ENCODE results near the gene C11orf68.

DNA sequence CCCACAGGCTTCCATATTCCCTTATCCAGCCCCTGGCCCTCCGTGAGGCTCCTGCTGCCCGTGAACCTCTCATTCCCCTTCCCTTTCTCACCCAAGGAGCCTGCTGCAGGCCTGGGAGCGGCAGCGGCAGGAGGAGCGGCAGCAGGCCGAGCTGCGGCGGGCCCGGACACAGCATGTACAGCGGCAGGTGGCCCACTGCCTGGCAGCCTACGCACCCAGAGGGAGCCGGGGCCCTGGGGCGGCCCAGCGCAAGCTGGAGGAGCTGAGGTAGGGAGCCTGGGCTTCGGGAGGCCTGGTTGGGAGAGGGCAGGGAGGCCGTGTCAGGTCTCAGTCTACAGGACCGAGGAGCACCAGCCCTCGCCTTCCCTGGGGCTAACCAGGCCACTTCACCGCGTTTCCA lies 34.6 kb upstream of the C11orf68 start:
- TF ChIP-seq, protein P1, sequence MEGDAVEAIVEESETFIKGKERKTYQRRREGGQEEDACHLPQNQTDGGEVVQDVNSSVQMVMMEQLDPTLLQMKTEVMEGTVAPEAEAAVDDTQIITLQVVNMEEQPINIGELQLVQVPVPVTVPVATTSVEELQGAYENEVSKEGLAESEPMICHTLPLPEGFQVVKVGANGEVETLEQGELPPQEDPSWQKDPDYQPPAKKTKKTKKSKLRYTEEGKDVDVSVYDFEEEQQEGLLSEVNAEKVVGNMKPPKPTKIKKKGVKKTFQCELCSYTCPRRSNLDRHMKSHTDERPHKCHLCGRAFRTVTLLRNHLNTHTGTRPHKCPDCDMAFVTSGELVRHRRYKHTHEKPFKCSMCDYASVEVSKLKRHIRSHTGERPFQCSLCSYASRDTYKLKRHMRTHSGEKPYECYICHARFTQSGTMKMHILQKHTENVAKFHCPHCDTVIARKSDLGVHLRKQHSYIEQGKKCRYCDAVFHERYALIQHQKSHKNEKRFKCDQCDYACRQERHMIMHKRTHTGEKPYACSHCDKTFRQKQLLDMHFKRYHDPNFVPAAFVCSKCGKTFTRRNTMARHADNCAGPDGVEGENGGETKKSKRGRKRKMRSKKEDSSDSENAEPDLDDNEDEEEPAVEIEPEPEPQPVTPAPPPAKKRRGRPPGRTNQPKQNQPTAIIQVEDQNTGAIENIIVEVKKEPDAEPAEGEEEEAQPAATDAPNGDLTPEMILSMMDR (IDR thresholded peaks at IDR 0.05) = no peak
- no peak for TF ChIP-seq EP300 (IDR thresholded peaks at IDR 0.05)
